GM21360 (cell line): ENCODE results near the gene WDR27.
"Not testable (repeated sequence)": the region's sequence is repeated elsewhere in the genome, so short reads cannot be mapped to it uniquely, and the experiment has no call there.

ENCODE experiments used
- ATAC-seq: cut with Tn5 transposase; IDR thresholded peaks from one replicate; pipeline ENCODE4 v1.9.1; 2021; ENCODE audit warnings: mild to moderate bottlenecking, moderate library complexity; ENCODE audit not compliant: unreplicated experiment

WDR27 gene

DNA sequence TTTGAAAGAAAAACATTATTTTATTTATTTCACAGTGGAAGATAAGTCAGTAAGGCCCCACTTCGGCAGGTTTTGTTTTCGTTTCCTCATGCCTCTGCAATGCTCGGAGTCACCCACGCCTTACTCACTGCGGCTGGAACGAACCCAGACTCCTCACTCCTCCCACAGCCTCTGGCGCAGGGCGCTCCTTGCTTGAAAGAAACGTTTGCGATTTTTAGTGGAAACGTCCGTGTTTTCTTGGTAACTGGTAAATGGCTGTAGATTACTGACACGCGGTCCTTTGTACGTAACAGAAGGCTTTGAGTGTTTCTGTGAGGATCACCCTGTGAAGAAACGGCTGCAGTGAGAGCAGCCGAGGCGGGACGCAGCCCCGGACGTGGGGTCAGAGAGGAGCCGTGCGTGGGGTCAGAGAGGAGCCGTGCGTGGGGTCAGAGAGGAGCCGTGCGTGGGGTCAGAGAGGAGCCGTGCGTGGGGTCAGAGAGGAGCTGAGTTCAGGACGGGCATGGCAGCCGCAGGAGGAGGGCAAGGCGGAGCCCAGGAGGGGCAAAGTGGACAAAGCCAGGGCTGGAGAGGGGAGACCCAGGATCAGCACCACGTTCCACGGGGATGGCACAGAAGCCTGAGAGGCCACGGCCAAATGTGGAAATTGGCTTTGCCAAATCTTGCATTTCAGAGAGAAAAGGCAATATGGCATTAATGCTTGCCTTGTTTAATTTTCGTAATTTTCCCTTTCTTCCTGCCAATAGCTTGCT lies 249.5 kb downstream of the WDR27 start:
- no peak for ATAC-seq

DNA sequence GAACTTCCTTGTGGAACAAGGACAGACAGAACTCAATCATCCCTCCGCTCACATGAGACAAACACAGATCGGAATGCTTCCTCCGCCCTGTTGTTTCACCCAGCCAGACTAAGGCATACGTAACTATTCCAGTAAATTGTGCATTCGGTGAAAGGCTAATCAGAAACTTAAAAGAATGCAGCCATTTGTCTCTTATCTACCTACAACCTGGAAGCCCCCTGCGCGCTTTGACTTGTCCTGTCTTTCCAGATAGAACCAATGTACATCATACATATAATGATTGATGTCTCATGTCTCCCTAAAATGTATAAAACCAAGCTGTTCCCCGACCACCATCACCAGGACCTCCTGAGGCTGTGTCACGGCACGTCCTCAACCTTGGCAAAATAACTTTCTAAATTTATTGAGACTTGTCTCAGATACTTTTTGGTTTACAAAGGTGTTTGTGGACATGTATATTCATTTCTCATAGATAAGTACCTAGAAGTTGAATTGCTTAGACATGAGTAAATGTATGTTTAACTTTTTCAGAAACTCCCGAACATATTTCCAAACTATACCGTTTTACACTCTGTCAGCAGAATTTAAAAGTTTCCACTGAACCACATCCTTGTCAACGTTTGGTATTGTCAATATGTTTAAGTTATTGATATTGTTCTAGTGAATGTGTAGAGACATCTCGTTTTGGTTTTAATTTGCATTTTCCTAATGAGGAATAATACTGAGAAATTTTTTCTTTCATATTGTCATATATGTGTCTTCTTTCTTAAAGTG lies 250.6 kb downstream of the WDR27 start:
- ATAC-seq: no peak

DNA sequence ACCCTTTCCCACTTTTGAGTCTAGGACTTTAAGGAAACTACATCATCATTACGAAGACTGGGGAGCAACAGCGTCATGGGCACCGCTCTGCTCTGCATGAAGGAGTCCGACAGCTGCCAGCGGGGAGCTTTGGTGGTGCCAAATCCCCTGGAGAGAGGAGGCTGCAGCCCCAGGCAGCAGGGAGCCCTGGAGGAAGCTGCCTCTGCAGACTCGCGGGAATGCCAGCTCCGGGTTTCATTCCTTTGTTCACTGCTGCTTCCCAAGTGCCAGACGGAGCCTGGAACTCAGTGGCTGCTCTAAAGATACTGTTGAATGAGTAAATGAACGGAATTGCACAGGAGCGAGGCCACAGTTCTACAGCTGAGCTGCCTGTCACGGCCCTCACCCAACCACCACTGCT lies 251.7 kb downstream of the WDR27 start:
- ATAC-seq: no peak

DNA sequence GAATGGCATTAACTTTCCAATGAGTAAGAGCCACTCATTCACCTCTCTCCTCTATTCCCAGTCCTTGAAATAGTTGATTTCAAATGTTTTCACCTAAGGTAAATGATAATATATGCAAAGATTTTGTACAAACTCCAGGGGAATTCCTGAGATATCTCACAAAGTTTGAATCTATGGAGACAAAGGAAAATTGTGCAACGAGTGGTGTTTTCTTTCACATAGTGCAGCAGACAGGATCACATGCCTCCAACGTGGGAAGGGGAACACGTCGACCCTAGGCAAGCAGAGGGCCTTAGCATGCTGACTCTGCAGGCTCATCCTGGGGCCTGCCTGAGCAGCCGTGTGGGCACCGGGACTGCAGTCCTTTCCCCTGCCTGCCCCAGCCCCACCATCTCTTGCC lies 252.6 kb downstream of the WDR27 start:
- no peak for ATAC-seq

DNA sequence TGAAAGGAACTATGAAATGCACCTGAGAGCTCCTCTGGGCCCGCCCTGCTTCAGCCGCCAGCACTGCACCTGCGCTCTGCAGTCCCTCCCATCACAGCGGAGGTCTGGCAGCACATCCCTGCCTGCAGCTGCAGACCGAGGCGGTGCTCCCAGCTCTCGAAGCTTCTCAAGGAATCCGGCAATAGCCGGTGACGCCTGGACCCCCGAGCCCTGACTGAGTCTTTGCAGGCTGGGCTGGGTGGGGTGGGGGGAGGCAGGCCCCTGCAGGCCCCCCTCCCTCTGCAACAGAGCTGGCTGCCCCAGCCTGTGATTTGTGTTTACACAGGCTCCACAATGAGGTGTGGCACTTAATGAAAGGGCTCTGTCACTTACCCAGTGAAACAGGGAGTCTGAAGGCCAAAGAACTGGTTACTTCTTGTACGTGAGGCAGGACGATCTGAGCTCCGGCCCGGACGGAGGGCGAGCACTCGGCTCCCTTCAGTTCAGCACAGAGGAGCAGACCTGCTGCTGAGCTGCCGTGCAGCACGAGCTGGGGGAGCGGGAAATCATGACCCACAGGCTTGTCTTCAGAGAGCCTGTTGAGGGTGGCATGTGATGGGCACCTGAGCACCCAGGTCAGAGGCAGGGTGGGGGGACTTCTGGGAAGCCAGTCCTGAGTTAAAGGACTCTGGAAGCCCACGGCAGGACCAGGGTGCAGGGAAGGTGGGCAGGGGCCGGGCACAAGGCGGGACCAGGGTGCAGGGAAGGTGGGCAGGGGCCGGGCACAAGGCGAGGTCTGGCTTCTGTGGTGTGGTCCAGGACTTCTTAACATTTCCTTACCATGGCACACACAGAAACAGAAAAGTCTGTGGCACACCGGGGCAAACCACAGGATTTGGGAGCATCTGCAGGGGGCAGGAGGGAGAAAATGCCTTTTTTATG lies 255.9 kb downstream of the WDR27 start:
- ATAC-seq: no peak

DNA sequence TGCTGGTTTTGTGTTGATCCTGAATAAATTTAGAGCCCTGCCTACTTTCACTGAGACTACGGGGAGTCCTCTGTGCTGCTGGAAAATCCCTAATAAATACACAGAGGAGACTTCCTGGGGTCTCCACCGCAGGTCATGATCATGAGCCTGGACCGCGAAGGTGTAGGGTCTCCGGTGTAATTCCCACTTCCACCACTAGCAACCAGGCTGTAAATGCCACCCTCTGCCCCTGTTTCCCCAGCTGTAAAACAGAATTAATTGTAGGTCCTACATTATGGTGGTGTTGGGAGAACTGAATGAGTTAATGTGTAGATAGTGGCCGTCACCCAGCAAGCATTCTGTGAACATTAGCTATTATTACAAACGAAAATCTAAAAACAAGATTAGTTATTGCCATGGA lies 256.6 kb downstream of the WDR27 start:
- ATAC-seq: no peak

DNA sequence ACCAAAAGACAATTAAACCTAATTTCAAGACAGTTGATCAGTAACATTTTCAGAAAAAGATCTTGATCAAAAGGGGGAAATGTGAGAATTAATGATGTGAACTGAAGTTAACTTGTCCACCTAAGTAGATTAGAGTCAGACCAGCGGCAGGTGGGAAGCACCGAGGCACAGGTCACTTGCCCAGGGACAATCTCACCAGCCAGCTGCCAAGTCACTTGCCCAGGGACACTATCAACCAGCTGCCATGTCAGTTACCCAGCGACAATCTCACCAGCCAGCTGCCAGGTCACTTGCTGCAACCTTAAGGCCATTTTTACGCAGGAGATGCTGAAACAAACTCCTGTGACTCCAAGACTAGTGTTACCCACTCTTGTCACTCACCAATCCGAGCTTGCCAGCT lies 260.5 kb downstream of the WDR27 start:
- ATAC-seq: no peak

DNA sequence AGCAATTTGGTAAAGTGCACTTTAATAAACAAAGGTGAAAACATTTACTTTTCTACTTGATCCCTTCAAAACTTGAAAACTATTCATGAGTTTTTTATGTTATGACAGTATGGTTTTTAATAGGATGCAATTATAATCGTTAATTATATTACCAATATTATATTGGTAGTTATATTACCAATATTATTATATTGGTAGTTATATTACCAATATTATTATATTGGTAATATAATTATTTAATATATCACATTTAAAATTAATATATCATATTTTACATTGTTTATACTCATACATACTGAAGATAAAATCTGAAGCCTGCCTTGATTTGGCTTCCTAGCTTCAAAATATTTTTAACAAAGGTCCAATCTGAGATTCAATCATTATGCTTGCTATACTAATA lies 262.1 kb downstream of the WDR27 start:
- ATAC-seq: no peak

DNA sequence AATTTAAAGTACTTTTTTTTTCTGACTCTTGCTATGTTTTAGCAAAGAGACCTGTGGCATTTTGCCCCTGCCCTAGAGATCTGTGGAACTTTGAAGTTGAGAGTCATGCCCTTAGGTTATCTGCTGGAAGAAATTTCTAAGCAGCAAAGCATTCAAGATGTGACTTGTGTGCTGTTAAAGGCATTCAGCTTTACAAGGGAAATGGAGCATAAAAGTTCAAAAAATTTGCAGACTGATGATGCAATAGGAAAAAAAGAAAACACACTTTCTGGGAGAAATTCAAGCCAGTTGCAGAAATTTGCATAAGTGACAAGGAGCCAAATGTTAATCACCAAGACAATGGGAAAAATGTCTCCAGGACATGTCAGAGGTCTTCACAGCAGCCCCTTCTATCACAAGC lies 267.3 kb downstream of the WDR27 start:
- ATAC-seq: not testable (repeated sequence)

DNA sequence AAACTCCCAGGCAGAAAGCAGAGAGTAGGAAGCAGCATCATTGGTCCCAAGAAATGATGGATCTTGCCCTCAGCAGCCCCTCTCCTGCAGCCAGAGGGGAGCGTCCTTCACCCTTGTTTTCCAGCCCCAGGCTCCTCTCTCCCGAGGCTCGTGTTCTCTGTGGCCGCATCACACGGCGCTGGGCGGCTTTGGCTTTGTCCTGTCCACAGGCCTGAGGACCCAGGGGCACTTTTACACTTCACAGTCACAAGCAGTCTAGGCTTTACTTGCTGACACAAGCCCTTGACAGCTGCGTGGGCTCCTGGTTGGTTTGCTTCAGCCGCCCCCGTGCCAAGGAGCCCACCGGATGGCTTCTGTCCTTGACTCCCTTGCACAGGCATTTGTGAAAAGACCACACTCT lies 272.8 kb downstream of the WDR27 start:
- ATAC-seq: no peak

DNA sequence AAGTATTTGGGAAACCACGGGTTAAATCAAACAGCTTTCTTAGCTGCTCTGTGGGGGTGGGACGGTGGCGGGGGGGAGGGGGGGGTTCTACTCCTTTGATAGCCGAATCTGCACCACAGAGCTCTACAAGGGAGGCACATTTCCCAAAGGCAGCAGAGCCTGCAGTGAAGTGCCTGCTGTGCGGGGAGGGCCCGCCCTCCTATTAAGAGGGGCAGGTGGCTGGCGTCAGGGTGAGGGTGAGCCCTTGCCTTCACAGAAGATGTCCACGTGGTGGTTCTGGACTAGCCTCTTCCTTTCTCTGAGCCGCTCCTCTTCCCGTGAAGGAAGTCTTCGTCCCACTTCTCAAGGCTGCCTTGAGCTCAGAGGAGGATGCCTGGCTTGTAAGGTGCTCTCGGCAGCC lies 273.3 kb downstream of the WDR27 start:
- ATAC-seq: no peak

DNA sequence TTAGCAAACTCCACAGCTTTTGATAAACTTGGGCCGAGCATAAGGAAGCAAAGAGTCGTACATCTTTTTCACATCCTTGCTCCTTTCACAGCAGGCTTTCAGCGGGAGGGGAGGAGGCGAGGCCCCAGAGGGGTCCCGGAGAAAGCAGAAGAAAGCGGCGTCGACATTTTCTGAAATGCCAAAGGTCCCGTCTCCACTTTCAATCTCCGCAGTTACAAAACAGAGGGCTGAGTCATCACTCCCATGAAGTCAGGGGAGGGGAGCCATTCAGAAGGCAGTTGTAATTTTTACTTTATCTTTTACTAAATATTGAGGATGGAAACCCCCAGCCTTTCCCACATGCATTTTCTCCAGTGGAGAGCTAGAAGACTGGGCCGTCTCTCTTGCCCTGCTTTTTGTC lies 274.0 kb downstream of the WDR27 start:
- ATAC-seq: no peak

DNA sequence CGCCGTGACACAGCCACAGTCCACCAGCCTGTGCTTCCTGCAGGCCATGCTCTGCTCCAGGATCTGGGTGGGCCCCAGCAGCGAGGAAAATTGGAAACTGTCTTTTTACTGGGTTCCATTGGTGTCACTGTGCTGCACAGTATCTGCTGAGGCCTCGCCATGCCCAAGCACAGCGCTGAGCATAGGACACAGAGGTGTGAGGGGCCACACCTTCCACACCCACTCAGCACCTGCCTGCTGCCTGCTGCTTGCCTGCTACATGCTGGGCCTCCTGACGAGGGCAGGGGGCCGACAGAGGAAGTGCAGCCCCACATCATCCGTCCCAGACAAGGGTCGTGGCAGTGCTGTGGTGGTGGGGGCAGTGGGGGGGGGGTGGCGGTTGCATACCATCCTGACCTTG lies 275.2 kb downstream of the WDR27 start:
- no peak for ATAC-seq

DNA sequence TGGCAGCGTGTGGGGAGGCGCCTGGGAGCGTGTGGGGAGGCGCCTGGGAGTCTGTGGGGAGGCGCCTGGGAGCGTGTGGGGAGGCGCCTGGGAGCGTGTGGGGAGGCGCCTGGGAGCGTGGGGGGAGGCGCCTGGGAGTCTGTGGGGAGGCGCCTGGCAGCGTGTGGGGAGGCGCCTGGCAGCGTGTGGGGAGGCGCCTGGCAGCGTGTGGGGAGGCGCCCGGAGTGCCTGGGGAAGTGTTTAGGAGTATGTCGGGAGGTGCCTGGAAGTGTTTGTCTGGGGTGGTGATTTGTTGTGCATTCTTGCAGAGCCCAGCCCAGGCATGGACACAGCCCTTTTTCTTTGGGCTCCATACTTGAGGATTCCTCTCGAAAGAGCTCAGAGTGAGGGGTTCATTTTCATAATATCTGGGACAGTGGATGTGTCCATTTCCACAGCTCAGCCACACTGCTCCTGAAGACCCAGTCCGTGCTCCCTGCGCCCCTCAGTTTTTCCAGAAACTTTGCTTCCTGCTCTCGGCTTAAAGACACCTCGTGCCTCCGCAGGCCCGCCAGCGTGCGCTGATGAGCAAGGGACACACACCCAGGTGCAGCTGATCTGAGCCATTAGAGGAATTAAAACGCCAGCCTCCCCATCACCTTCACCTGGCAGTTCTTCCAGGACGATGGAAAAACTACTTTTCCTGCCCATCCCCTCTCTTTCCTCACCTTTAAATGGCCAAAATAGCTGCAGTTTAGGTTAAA lies 276.0 kb downstream of the WDR27 start:
- ATAC-seq: no peak

DNA sequence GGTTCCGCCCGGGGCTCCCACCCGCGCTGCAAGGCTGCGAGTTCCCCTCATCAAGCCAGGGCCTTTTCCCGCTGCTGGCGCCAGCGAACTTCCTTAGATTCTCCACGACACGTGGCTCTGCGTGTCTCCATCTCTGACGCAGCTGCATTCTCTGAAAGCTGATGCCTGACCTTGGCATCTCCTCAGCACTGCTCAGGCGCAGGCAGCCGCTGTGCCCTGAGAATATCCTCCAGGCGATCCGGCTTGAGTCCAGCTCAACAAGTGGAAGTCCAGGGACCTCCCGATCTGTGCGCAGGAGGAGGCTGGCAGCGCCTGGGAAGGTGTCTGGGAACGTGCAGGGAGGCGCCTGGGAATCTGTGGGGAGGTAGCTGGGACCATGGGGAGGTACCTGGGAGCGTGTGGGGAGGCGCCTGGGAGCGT lies 277.0 kb downstream of the WDR27 start:
- ATAC-seq: no peak

DNA sequence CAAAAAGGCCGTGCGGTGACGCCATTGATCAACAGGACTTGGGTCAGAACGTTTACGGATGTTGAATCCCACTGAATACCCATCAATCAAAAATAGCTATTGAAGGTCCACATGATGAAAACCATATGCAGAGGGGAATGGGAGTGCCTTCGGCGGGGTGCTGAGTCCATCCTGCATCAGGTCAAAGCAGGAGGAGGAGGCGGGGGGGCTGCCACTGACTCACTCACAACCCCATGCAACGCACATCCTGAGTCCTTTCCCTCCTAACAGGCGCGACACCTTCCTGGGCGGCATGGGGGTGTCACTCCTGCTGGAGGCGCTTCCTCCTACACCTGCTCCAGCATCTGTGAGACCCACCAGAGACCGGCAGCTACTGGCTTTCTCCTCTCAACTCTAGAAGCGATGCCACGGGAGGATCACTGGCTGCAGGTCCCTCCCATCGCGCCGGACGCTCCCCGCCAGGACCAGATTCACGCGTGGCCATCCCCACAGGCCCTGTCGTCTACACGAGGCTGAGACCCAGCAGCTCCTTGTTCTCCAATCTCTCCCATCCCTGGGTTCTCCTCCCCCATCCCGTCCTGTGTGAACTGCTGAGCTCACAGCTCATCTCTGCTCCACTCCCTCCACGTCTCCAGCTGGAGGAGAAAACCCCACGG lies 277.6 kb downstream of the WDR27 start:
- ATAC-seq: no peak

DNA sequence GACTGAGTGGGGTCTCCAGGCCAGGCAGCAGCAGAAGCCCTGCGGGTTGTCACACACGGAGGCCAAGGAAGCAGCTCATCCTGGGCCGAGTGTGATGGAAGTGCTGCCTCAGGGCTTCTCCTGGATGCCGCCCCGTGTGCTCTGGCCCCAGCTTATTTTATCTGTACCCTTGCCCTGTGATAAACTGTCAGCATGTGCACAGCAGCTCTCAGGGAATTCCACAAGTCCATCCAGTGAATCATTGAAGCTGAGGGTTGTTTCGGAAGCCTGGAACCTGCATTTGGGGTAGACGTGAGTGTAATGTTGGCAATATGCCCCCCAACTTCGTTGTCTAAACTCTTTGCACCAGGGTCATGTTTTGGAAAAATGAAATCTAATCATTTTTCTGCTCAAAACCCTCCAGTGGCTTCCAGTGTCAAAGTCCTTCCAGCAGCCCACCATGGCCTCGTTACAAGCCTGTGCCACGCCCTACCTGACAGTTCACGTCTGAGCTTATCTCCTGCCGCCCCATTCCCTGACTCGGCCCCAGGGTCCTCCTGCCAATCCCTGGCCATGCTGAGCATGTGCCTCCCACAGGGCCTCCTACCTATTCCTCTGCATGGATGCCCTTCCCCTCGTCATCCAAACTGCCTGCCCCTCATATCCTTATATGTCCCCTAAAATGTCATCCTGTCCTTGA lies 280.1 kb downstream of the WDR27 start:
- no peak for ATAC-seq

DNA sequence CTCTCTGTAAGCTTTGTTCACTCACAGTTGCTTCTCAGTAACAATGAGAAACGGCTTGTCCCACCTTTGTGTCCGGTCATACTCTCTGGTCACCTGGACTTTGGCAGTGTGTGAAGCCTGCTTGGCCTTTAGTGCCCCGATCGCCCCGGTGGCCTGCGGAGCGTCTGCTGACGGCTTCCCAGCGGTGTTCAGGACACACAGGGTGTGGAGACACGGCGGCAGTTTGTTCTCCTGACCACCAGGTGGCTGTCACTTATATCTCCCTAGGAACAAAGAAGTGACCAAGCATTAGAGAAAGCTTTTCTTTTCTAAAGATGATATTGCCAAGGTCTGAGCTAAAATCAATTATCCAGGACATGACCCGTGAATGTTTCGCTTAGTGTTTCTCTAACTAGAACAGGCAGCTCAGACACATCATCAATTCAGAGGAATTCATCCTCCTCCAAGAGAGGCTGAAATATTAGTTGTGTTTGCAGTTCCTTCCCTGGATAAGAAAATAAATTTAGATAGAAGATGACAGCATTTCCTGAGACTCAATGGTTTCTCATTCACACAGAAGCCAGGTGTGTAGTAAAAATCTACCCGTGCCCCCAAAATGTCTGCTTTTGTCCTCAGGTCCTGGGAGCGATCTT lies 280.8 kb downstream of the WDR27 start:
- ATAC-seq: no peak

DNA sequence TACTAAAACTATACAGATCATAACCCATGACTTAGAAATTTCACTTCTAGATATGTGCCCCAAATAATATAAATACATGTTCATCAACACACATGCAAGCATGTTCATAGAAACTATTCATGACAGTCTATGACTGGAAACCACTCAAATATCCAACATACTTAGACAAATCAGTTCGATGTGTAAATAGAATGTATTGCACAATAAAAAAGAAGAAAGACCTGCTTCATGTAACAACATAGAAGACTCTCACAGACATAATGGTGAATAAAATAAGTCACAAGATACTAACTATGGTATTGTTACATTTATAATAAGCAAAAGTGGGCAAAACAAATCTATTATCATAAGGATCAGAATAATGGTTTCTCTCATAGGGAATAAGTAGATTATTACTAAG lies 284.7 kb downstream of the WDR27 start:
- no peak for ATAC-seq
